OCI-LY3 (cell line): ENCODE measurements around the gene ADCY4.

Experiments used
- H2AFZ ChIP-seq: fragments of 200-600, 300-600 bp; shearing (Covaris generic); 2 replicates; pipeline ENCODE4 v1.6.0; 2014; ENCODE audit warnings: antibody characterized with exemption, low read depth, low read length
- H3K27ac ChIP-seq: fragments of 200-600, 300-600 bp; sonication (generic); 2 replicates; pipeline ENCODE4 v1.5.1; 2014; ENCODE audit warnings: mild to moderate bottlenecking, low read length, moderate library complexity, mixed read lengths
- H3K27me3 ChIP-seq: fragments of 200-600, 300-600 bp; sonication (generic); 2 replicates; pipeline ENCODE4 v1.6.1; 2014; ENCODE audit warnings: low read depth, low read length, mixed read lengths
- H3K36me3 ChIP-seq: fragments of 200-600, 300-600 bp; sonication (generic); replicated peaks from 2 replicates; pipeline ENCODE3; 2014; ENCODE audit warnings: low read depth, low read length, mixed read lengths
- H3K4me1 ChIP-seq: fragments of 300-600, 200-600 bp; sonication (generic); 2 replicates; pipeline ENCODE4 v1.6.1; 2014; ENCODE audit warnings: low read length, mixed read lengths
- H3K4me2 ChIP-seq: fragments of 200-600, 300-600 bp; sonication (generic); 2 replicates; pipeline ENCODE4 v1.6.1; 2014; ENCODE audit warnings: low read length, mixed read lengths
- H3K4me3 ChIP-seq: fragments of 300-600, 200-600 bp; sonication (generic); 2 replicates; pipeline ENCODE4 v1.5.1; 2014; ENCODE audit warnings: antibody characterized with exemption, mild to moderate bottlenecking, low read length, moderate library complexity
- H3K79me2 ChIP-seq: fragments of 300-600, 200-600 bp; shearing (Covaris generic); 2 replicates; pipeline ENCODE4 v1.6.1; 2014; ENCODE audit warnings: mild to moderate bottlenecking, low read length, mixed read lengths
- H3K9ac ChIP-seq: fragments of 300-600, 200-600 bp; shearing (Covaris generic); 2 replicates; pipeline ENCODE4 v1.6.0; 2014; ENCODE audit warnings: mild to moderate bottlenecking, low read length, moderate library complexity
- H3K9me3 ChIP-seq: fragments of 200-600, 300-600 bp; shearing (Covaris generic); 2 replicates; pipeline ENCODE4 v1.6.1; 2014; ENCODE audit warnings: low read length, mixed read lengths; ENCODE audit not compliant: insufficient read depth
- H4K20me1 ChIP-seq: fragments of 200-600, 300-600 bp; sonication (generic); 2 replicates; pipeline ENCODE4 v1.6.1; 2016; ENCODE audit warnings: low read length, mixed read lengths; ENCODE audit not compliant: insufficient read depth
- EZH2phosphoT487 ChIP-seq: fragments of 200-600 bp; shearing (Covaris generic); IDR thresholded peaks from 2 replicates; pipeline ENCODE4 v1.6.1; 2018; ENCODE audit warnings: antibody characterized with exemption, mixed run types, low read depth
- TF ChIP-seq, protein P1 (sequence below): fragments of 200-600, 300-600 bp; sonication (generic); IDR thresholded peaks from 2 replicates; pipeline ENCODE4 v1.5.1; 2014; ENCODE audit warnings: antibody characterized with exemption, low read length, low read depth

The ADCY4 gene

DNA sequence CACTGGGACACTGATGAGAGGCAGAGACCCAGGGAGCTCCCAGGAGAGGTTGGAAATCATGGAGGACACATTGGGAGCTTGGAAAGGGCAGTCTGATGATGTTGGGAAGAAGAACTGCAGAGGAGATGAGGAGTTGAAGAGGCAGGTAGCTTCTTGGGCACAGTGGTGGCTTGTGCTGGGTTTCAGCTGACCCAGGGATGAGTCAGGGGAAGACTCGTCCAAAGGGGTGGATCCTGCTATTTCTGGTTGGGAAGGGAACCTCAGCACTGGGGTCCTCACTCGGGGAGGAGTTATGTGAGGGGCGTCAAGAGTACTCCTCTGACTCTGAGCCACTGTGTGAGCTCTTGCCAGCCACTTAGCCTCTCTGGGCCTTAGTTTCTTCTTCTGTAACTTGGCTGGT lies 11.5 kb downstream of the ADCY4 start:
- Histone ChIP-seq H3K9ac (no peak overlapping the region), H3K27ac (no peak overlapping the region), H3K36me3 (no peaks in the 10 kb centered on the region), H3K79me2 (no peaks in the 10 kb centered on the region), H3K4me1 (no peaks in the 10 kb centered on the region), H3K9me3 (no peaks in the 10 kb centered on the region), H4K20me1 (no peaks in the 10 kb centered on the region), H3K27me3 (peaks cover 11% of the 10 kb centered on the region), H2AFZ (no peak overlapping the region), H3K4me2 (no peak overlapping the region), H3K4me3 (no peak overlapping the region)
- no peak for TF ChIP-seq EZH2phosphoT487
- TF ChIP-seq, protein P1, sequence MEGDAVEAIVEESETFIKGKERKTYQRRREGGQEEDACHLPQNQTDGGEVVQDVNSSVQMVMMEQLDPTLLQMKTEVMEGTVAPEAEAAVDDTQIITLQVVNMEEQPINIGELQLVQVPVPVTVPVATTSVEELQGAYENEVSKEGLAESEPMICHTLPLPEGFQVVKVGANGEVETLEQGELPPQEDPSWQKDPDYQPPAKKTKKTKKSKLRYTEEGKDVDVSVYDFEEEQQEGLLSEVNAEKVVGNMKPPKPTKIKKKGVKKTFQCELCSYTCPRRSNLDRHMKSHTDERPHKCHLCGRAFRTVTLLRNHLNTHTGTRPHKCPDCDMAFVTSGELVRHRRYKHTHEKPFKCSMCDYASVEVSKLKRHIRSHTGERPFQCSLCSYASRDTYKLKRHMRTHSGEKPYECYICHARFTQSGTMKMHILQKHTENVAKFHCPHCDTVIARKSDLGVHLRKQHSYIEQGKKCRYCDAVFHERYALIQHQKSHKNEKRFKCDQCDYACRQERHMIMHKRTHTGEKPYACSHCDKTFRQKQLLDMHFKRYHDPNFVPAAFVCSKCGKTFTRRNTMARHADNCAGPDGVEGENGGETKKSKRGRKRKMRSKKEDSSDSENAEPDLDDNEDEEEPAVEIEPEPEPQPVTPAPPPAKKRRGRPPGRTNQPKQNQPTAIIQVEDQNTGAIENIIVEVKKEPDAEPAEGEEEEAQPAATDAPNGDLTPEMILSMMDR: no peak

DNA sequence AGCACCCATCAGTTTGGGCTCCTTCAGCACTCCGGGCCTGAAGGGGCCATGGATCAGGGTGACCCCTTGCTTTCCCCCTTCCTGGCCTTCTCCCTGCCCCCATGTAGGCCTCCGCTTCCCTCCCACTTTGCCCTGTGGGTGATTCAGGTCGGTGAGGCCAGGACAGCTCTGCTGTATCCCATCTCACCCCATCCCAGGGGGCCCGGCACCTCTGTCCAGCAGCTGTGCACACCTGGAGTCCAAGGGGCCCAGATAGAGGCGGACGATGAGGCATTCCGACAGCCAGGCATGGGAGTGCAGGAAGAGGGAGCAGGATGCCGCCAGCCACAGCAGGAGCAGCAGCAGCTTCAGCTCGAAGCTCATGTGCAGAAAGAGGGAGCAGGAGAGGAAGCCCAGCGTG lies 12.2 kb downstream of the ADCY4 start:
- H3K79me2 ChIP-seq: no peaks in the 10 kb centered on the region
- peaks cover 11% of the 10 kb centered on the region for H3K27me3 ChIP-seq
- H3K9ac ChIP-seq: no peak overlapping the region
- no peak overlapping the region for H3K4me3 ChIP-seq
- no peak overlapping the region for H3K27ac ChIP-seq
- H2AFZ ChIP-seq: no peak overlapping the region
- no peaks in the 10 kb centered on the region for H3K9me3 ChIP-seq
- TF ChIP-seq EZH2phosphoT487: no peak
- TF ChIP-seq, protein P1: no peak
- H4K20me1 ChIP-seq: no peaks in the 10 kb centered on the region
- no peaks in the 10 kb centered on the region for H3K4me1 ChIP-seq
- no peak overlapping the region for H3K4me2 ChIP-seq
- no peaks in the 10 kb centered on the region for H3K36me3 ChIP-seq

DNA sequence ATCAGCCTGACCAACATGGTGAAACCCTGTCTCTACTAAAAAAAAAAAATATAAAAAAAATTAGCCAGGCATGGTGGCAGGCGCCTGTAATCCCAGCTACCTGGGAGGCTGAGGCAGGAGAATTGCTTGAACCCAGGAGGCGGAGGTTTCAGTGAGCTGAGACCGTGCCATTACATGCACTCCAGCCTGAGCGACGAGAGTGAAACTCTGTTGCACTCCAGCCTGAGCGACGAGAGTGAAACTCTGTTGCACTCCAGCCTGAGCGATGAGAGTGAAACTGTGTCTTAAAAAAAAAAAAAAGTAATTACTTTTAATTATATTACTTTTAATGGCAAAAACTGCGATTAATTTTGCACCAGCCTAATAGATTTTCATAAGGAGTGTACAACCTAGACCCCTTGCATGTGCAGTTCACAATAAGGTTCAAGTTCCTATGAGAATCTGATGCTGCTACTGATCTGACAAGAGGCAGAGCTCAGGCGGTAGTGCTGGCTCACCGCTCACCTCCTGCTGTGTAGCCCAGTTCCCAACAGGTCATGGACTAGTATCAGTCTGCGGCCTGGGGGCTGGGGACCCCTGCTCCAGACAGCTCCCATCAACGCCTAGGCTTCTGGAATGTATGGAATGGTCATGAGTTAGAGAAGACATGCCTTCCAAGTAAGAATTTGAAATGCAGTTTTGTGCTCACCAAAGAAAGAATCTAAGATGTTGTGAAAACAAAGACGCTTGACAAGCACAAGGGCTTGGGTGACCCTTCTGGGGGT lies 13.5 kb downstream of the ADCY4 start:
- no peaks in the 10 kb centered on the region for H3K9me3 ChIP-seq
- no peak overlapping the region for H3K27ac ChIP-seq
- no peaks in the 10 kb centered on the region for H3K4me1 ChIP-seq
- TF ChIP-seq, protein P1: no peak
- no peak for TF ChIP-seq EZH2phosphoT487
- no peak overlapping the region for H3K9ac ChIP-seq
- H4K20me1 ChIP-seq: no peaks in the 10 kb centered on the region
- H3K4me2 ChIP-seq: no peak overlapping the region
- no peaks in the 10 kb centered on the region for H3K36me3 ChIP-seq
- H2AFZ ChIP-seq: no peak overlapping the region
- H3K27me3 ChIP-seq: peaks cover 11% of the 10 kb centered on the region
- H3K4me3 ChIP-seq: no peak overlapping the region
- H3K79me2 ChIP-seq: no peaks in the 10 kb centered on the region

DNA sequence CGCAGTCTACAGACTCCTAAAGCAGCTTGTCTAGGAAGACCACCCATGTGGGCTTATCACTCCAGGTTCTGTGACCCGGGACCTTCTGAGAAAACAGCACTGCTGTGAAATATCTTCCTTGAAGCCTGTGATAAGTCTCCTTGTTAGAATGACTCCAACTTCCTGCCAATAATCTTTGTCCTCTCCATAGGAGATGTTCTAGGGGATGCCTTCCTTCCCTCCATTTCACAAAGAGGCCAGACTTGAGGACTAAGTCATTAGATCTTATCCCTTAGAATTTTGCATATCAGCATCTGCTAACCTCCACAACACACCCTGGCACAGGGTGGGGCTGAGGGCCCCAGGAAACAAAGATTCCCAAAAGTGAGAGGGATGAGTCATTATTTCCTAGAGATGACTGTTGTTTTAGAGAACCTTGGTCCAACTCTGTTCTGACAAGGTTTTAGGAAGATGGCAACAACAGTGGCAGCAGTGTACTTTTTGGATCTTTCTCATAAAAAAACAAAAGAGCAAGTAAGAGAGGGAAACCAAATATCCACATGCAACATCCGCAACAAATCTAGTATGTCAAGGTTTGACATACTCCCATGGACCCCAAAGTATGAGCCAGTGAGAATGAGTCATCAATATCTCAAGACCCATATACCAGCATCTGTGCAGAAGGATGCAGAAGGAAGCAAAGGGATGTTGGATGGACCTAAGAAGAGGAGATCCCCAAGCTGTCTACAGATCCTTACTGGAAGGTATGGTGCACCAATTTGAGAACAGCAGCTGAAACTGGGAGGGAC lies 17.5 kb downstream of the ADCY4 start:
- Histone ChIP-seq H3K9me3 (no peaks in the 10 kb centered on the region), H3K27ac (no peak overlapping the region), H3K4me3 (no peak overlapping the region), H3K27me3 (peaks cover 11% of the 10 kb centered on the region), H3K4me2 (no peak overlapping the region), H2AFZ (no peak overlapping the region), H3K36me3 (no peaks in the 10 kb centered on the region), H3K9ac (no peak overlapping the region), H3K4me1 (no peaks in the 10 kb centered on the region), H3K79me2 (no peaks in the 10 kb centered on the region), H4K20me1 (no peaks in the 10 kb centered on the region)
- no peak for TF ChIP-seq EZH2phosphoT487
- TF ChIP-seq, protein P1: no peak
